CD1c-positive myeloid dendritic cell (primary cell): Measurements from ENCODE around the gene ZBTB14.

Experiments
- DNase-seq: peaks from one replicate; pipeline ENCODE4 v3.0.0-alpha.2; 2016; ENCODE audit errors: extremely low spot score

The ZBTB14 gene

GRCh38 chr18:5294113-5294456 lies 1.4 kb downstream of the ZBTB14 start:
- DNase-seq = peak; percentile 20

- DNase-seq = no peak
These were observed 7.0 kb downstream of the ZBTB14 start for GRCh38 chr18:5288517-5288935.

- DNase-seq = no peak
These were observed 7.7 kb downstream of the ZBTB14 start for GRCh38 chr18:5287854-5288253.

- no peak for DNase-seq
These were observed 9.0 kb downstream of the ZBTB14 start for GRCh38 chr18:5286525-5286924.

- no peak for DNase-seq
These were observed 10.2 kb downstream of the ZBTB14 start for GRCh38 chr18:5285326-5285725.

- no peak for DNase-seq
These were observed 10.7 kb downstream of the ZBTB14 start for GRCh38 chr18:5284808-5285207.

GRCh38 chr18:5282770-5283169 lies 12.8 kb downstream of the ZBTB14 start:
- no peak for DNase-seq

- no peak for DNase-seq
These were observed 18.6 kb downstream of the ZBTB14 start for GRCh38 chr18:5276947-5277346.

GRCh38 chr18:5275872-5276271 lies 19.7 kb downstream of the ZBTB14 start:
- DNase-seq = no peak

GRCh38 chr18:5268874-5269273 lies 26.7 kb downstream of the ZBTB14 start:
- DNase-seq = no peak

GRCh38 chr18:5266721-5267120 lies 28.8 kb downstream of the ZBTB14 start:
- DNase-seq = no peak

GRCh38 chr18:5253910-5254309 lies 41.6 kb downstream of the ZBTB14 start:
- no peak for DNase-seq

GRCh38 chr18:5251117-5251516 lies 44.4 kb downstream of the ZBTB14 start:
- no peak for DNase-seq

- no peak for DNase-seq
These were observed 44.9 kb downstream of the ZBTB14 start for GRCh38 chr18:5250603-5251002.

- DNase-seq = no peak
These were observed 50.6 kb downstream of the ZBTB14 start for GRCh38 chr18:5244941-5245340.

- no peak for DNase-seq
These were observed 56.1 kb downstream of the ZBTB14 start for GRCh38 chr18:5239447-5239846.
